T-helper 22 cell (primary cell): ENCODE data around the gene ADCY1.

ENCODE experiments used
- DNase-seq: peaks from one replicate; pipeline ENCODE4 v3.0.0-alpha.2; 2020; ENCODE audit warnings: low read depth

Gene ADCY1

GRCh38 chr7:45576249-45576929, 2.2 kb downstream of the ADCY1 start:
- no peak for DNase-seq

GRCh38 chr7:45578022-45578421, 3.9 kb downstream of the ADCY1 start:
- DNase-seq = no peak

- DNase-seq = no peak
Observed at GRCh38 chr7:45578467-45578866, 4.3 kb downstream of the ADCY1 start.

DNA sequence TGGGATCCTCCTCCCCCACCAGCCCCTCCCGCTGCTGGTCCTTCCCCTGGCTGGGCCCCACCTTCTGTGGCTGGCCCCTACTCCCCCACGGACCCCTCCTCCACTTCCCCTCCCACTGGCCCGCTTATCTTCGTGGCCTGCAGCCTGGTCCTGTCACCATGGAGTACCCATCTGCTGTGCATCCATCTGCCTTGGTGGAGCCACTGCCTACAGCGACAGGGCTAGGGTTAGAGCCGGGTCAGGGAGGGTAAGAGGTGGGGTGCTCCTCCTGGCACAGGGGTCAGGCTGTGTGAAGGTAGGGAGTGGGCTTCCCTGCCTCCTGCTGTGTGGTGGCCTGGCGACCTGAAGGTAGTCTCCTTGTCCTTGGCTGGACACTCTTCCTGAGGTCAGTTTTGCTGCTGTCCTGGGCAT, 5.2 kb downstream of the ADCY1 start:
- DNase-seq = no peak

- DNase-seq = no peak
Observed at GRCh38 chr7:45580053-45580872, 6.1 kb downstream of the ADCY1 start.

DNA sequence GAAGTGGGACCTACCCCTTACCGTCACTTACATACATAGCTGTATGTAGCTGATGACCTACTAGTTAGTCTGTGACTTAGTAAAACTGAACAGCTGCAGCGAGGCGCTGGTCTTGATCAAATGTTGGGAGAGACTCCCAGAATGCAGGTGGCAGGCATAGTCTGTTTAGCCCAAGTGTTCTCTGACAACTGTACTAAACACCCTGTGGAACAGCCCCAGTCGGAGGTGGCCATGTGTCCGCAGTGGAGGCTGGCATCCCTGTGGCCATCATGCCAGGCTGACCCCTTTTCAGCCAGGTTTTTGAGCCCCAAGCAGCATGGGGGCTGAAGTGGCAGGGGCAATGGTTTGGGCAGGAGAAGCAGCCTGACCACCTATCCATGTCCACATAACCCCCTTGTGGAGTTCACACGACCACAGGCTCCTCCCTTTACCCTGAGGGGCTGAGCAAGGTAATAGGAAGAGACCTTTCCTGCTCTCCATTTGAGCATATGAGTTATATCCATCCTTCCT, 7.2 kb downstream of the ADCY1 start:
- no peak for DNase-seq

GRCh38 chr7:45582136-45582749, 8.1 kb downstream of the ADCY1 start:
- no peak for DNase-seq

GRCh38 chr7:45582868-45583277, 8.7 kb downstream of the ADCY1 start:
- no peak for DNase-seq

GRCh38 chr7:45583296-45583695, 9.1 kb downstream of the ADCY1 start:
- DNase-seq = no peak

GRCh38 chr7:45584261-45585210, 10.4 kb downstream of the ADCY1 start:
- no peak for DNase-seq

GRCh38 chr7:45585628-45586027, 11.5 kb downstream of the ADCY1 start:
- no peak for DNase-seq

DNA sequence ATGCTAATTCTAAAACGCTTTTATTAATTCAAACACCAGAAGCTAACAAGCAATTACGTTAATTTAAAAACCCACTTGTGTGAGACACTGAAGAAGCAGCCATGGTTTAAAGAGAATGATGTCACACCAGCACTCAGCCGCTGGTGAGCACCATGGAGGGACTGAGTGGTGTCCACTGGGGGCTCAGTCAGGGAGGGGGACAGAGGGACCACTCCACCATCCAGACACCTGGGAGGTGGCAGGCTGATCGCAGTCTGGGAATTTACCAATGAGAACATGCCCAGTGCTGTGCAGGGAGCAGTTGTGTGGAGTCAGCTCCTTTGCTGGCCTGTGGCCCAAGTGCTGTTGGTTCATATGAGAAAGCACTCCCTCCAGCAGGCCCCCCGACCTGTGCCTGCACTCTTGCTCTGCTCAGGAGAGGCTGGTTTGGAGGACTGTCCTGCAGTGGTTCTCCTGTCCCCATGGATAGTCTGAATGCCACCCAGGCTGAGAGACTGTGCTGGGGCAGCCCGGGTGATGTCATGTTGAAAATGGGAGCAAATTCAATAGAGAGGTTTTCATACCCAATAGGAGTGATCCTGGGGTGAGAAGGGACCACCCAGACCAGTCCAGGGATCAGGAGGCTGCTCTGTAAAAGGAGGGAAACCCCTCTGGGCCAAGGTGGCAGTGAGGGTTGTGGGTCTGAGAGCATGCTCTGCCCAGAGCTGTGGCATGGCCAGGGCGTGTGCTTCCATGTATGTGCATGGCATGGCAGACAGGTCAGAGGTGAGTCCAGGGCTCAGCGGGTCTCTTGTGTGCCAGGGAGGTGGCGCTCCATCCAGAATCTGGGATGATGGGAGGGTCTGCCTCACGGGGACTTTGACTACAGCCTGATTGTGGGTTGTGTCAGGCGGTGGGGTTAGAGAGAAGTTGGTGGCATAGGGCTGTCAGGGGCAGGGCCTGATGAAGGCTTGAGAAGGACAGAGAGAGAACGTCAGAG, 12.7 kb downstream of the ADCY1 start:
- DNase-seq = no peak

DNA sequence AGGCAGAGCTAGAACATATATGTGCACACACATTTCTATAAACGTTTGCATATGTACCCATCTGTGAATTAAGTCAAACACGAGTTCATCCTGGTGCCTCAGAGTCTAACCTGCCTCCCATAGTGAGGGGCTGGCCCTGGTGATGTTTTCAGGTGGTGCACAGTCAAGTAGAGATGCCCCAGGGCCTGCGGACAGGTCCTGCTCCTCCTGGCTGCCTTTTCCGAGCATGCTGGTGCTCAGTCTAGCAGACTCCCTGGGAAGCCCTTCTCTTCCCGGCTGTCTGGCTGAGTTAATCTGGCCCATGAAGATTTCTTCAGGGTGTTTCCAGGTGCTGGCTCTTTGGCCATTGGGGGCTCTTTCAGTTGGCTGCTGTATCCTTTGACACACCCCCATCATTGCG, 14.3 kb downstream of the ADCY1 start:
- no peak for DNase-seq

DNA sequence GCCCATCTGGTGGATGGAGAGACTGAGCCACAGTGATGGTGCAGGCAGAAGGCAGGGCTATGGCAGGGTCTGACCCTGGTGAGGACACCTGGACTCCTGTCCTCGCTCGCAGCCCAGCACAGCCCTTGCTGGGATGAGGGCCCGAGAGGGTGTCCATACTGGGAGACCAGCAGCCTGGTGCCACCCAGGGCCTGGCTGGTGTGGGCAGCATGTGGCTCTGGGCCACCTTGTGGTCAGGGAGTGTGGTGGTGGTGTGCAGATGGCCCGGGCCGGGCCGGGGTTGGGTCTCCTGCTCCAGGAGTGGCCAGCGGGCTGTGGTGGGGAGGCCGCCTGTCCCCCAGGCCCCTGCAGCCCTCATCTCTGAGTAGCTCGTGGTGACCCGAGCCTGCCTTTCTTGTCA, 14.9 kb downstream of the ADCY1 start:
- DNase-seq = no peak

- DNase-seq = no peak
Observed at GRCh38 chr7:45589915-45590678, 15.9 kb downstream of the ADCY1 start.

DNA sequence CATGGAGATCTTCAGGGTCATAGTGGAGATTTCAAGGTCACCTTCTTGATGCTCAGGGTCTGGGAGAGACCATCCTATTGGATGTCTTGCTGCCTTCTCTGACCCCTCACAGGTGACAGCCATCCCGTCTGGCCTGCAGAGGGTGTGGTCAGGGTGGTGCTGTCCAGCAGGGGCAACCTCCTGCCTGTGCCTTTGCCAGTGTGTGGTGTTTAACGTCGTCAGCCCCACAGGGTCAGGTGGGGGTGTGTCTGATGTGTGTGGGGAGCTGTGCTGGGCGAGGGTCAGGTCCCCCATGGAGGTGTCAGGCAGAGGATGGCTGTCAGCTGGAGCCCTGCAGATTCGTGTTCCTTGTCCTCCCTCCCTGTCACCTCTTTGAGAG, 16.5 kb downstream of the ADCY1 start:
- no peak for DNase-seq

GRCh38 chr7:45591101-45591906, 17.1 kb downstream of the ADCY1 start:
- DNase-seq = no peak

DNA sequence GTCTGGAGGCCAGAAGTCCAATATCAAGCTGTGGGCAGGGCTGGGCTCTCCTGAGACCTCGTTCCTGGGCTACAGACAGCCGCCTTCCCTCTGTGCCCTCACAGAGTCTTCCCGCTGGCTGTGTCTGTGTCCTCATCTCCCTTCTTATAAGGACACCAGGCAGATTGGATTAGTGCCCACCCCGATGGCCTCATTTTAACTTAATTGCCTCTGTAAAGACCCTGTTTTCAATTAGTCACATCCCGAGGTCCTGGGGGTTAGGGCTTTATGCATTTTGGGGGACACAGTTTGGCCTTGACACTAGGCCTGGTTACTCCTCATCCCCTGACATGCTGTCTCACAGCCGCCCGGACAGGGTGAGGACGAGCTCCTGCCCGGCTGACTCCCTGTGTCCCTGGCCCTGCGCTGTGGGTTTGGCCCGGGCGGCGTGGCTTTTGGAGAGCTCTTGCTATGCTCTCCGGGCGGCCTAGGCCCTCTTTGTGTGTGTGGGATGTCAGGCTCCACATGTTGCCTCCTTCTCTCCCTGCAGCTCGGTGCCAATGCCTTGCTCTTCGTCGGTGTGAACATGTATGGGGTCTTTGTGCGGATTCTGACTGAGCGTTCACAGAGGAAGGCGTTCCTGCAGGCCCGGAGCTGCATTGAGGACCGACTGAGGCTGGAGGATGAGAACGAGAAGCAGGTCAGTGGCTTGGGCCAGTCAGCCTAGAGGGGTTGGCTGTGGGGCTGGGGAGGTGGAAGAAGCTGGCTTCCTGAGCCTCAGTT, 18.2 kb downstream of the ADCY1 start:
- DNase-seq = no peak
